GM12878 (cell line): Measurements from ENCODE around the gene ZBTB42. TPM values are rescaled to one million over a fixed set of nuclear protein-coding genes. Genes with fewer than 3 reads are reported as not detected.
"Not testable (repeated sequence)": the region's sequence is repeated elsewhere in the genome, so short reads cannot be mapped to it uniquely, and the experiment has no call there.

ENCODE experiments used
- ATAC-seq: fragments of 200-7000 bp; cut with Tn5 transposase; 3 replicates; pipeline ENCODE4 v1.9.1; 2020; ENCODE audit warnings: mild to moderate bottlenecking, moderate library complexity
- BruUV-seq: library from RNA; stranded (reverse); fragments of 400-500 nt; replicated peaks from 2 replicates; lab custom pipeline; 2021; lab: Mats Ljungman, UMichigan
- CTCF ChIA-PET: fragments of 300-600 bp; sonication (Branson Sonifier 250); formaldehyde crosslinking; extraction: SDS; loops from one replicate; lab custom pipeline; 2021; ENCODE audit warnings: inconsistent platforms; lab: Yijun Ruan, JAX
- POLR2A ChIA-PET: fragments of 350-600 bp; formaldehyde crosslinking; extraction: SDS; loops from one replicate; lab custom pipeline; 2021; ENCODE audit warnings: inconsistent platforms; lab: Charles Lee
- RAD21 ChIA-PET: fragments of 300-600 bp; sonication (Branson Sonifier 250); formaldehyde crosslinking; loops from one replicate; lab custom pipeline; 2023; ENCODE audit warnings: antibody characterized with exemption; ENCODE audit not compliant: unreplicated experiment; lab: Charles Lee
- SMC1A ChIA-PET: fragments of 300-600 bp; sonication (Branson Sonifier 250); formaldehyde crosslinking; loops from one replicate; lab custom pipeline; 2023; ENCODE audit not compliant: unreplicated experiment, uncharacterized antibody; lab: Charles Lee
- DNase-seq: peaks from one replicate; pipeline ENCODE4 v3.0.0-alpha.2; 2011; ENCODE audit warnings: low read depth, low spot score
- FAIRE-seq: peaks from 3 replicates; lab custom pipeline; 2011; peaks lifted over from hg19 to GRCh38; lab: Jason Lieb, UNC
- H2AFZ ChIP-seq: 2 replicates; pipeline ENCODE4 v1.6.0; 2011; ENCODE audit warnings: low read depth, low read length, control low read depth; ENCODE audit not compliant: control insufficient read depth
- H3K27ac ChIP-seq: 2 replicates; pipeline ENCODE4 v1.5.1; 2011; ENCODE audit warnings: control low read depth; ENCODE audit not compliant: control insufficient read depth, insufficient read depth
- H3K27me3 ChIP-seq, 2 experiments: replicated peaks in 1 of 2; 2 replicates each; pipeline versions ENCODE4 v1.6.0 to v1.6.1; 2011; ENCODE audit warnings: low read length in 1 of 2; ENCODE audit not compliant: control insufficient read depth in 2 of 2, insufficient read depth in 2 of 2
- H3K36me3 ChIP-seq, 2 experiments: 2 replicates each; pipeline ENCODE4 v1.5.1; 2011; ENCODE audit warnings: low read length in 1 of 2; ENCODE audit not compliant: control insufficient read depth in 2 of 2, insufficient read depth in 2 of 2
- H3K4me1 ChIP-seq: 2 replicates; pipeline ENCODE4 v1.6.1; 2011; ENCODE audit warnings: mild to moderate bottlenecking, low read length, moderate library complexity, mixed read lengths; ENCODE audit not compliant: control insufficient read depth, insufficient read depth
- H3K4me2 ChIP-seq: 2 replicates; pipeline ENCODE4 v1.6.0; 2011; ENCODE audit warnings: control low read depth; ENCODE audit not compliant: control insufficient read depth, insufficient read depth
- H3K4me3 ChIP-seq: fragments of 200-600 bp; sonication (generic); 2 replicates; pipeline ENCODE4 v1.5.1; 2016
- H3K79me2 ChIP-seq: 2 replicates; pipeline ENCODE4 v1.6.0; 2011; ENCODE audit warnings: low read length; ENCODE audit not compliant: control insufficient read depth, insufficient read depth
- H3K9ac ChIP-seq: 2 replicates; pipeline ENCODE4 v1.8.0; 2011; ENCODE audit warnings: low read length, control low read depth, mixed read lengths; ENCODE audit not compliant: control insufficient read depth, insufficient read depth
- H3K9me3 ChIP-seq: replicated peaks from 3 replicates; pipeline ENCODE4 v1.5.1; 2011; ENCODE audit warnings: mild to moderate bottlenecking, low read length; ENCODE audit not compliant: control insufficient read depth, insufficient read depth
- H4K20me1 ChIP-seq: 2 replicates; pipeline ENCODE4 v1.6.0; 2011; ENCODE audit not compliant: control insufficient read depth, insufficient read depth
- FOS ChIP-seq: IDR thresholded peaks from 3 replicates; pipeline ENCODE4 v1.6.1; 2011; ENCODE audit warnings: borderline replicate concordance; ENCODE audit not compliant: insufficient read length; ENCODE audit errors: extremely low read depth
- KAT2A ChIP-seq: conservative IDR thresholded peaks from 2 replicates; pipeline ENCODE4 v1.6.1; 2011; ENCODE audit warnings: low read depth, low read length; ENCODE audit not compliant: control insufficient read depth
- TCF3 ChIP-seq: IDR thresholded peaks from 2 replicates; pipeline ENCODE4 v1.6.1; 2012; ENCODE audit warnings: low read depth, mild to moderate bottlenecking, low read length, borderline replicate concordance; ENCODE audit not compliant: insufficient read depth
- WGBS: methylation state at CpG from one replicate; pipeline ENCODE4 v1.1.6; 2016; ENCODE audit warnings: low lambda C conversion rate; ENCODE audit not compliant: insufficient replicate concordance, insufficient coverage; ENCODE audit errors: missing lambda C conversion rate; 5-methylcytosine and 5-hydroxymethylcytosine counted together
- in situ Hi-C: fragments of 300-500 bp; cut with MboI; formaldehyde crosslinking; loops from 9 replicates; pipeline ENCODE4 v1.14.3; 2018; ENCODE audit warnings: mixed read lengths
- intact Hi-C: fragments of 100-400 bp; cut with micrococcal nuclease; formaldehyde crosslinking; loops from one replicate; pipeline ENCODE4 v1.14.2; 2022; ENCODE audit not compliant: unreplicated experiment
- polyA plus RNA-seq, 11 experiments: library from polyadenylated mRNA; depleted of rRNA in 4 of 11; unstranded in 6 of 11; stranded (reverse) in 5 of 11; fragments of >200 nt; fragmentation: Nextera tagmentation in 4 of 11; fragmentation: Illumina TruSeq in 1 of 11; extraction: Ambion mirVana in 4 of 11; extraction: Trizol in 1 of 11; gene quantifications; 1 replicate in 1 of 11; 2 replicates in 10 of 11; pipeline versions ENCODE4 v1.2.1 to v1.2.3, GENCODE V29; 2011 to 2016; ENCODE audit warnings: inconsistent platforms in 2 of 11, missing spikeins in 2 of 11, low read depth in 1 of 11
- total RNA-seq, 4 experiments: library from RNA; depleted of rRNA in 3 of 4; stranded (reverse); fragments of >200 nt in 3 of 4; fragmentation: Illumina TruSeq in 1 of 4; extraction: Trizol in 1 of 4; gene quantifications; 2 replicates each; pipeline versions ENCODE4 v1.2.1 to v1.2.3, GENCODE V29; 2013 to 2021
- TF ChIP-seq, protein P1 (sequence below): fragments of 450-650 bp; IDR thresholded peaks from 2 replicates; pipeline ENCODE4 v1.6.1; 2018; ENCODE audit warnings: mild to moderate bottlenecking, low read depth, moderate library complexity; ENCODE audit not compliant: partially characterized antibody

ZBTB42 gene
- total and polyA plus RNA-seq, 10 of the 15 experiments (the other 5 are each of a cell fraction or from before 2014, with no cell fraction given) = 0.05 to 1.2 (median 0.37) TPM; not detected in 2

DNA sequence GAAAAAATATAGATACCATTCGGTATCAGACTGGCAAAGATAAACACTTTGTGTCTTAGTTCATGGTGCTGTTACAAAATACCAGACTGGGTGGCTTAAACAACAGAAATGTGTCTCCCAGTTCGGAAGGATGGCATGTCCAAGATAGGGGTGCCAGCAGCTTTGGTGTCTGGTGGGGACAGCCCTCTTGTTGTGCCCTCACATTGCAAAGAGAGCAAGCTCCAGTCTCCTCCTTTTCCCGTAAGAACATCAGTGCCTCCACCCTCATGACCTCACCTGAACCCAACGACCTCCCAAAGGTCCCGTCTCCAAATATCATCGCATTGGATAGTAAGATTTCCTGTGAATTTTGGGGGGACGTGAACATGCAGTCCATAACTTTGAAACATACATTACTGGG is 12.4 kb downstream of the ZBTB42 start (continued):
- no peak for TF ChIP-seq KAT2A
- no peak for TF ChIP-seq FOS
- TF ChIP-seq, protein P1, sequence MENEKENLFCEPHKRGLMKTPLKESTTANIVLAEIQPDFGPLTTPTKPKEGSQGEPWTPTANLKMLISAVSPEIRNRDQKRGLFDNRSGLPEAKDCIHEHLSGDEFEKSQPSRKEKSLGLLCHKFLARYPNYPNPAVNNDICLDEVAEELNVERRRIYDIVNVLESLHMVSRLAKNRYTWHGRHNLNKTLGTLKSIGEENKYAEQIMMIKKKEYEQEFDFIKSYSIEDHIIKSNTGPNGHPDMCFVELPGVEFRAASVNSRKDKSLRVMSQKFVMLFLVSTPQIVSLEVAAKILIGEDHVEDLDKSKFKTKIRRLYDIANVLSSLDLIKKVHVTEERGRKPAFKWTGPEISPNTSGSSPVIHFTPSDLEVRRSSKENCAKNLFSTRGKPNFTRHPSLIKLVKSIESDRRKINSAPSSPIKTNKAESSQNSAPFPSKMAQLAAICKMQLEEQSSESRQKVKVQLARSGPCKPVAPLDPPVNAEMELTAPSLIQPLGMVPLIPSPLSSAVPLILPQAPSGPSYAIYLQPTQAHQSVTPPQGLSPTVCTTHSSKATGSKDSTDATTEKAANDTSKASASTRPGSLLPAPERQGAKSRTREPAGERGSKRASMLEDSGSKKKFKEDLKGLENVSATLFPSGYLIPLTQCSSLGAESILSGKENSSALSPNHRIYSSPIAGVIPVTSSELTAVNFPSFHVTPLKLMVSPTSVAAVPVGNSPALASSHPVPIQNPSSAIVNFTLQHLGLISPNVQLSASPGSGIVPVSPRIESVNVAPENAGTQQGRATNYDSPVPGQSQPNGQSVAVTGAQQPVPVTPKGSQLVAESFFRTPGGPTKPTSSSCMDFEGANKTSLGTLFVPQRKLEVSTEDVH = no peak
- no peak for TF ChIP-seq TCF3

DNA sequence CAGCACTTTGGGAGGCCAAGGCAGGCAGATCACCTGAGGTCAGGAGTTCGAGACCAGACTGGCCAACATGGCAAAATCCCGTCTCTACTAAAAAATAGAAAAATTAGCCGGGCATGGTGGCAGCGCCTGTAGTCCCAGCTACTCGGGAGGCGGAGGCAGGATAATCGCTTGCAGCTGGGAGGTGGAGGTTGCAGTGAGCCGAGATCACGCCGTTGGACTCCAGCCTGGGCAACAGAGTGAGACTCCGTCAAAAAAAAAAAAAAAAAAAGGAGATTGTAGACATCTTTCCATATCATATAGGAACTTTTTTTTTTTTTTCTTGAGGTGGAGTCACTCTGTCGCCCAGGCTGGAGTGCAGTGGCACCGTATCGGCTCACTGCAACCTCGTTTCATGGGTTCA is 13.8 kb downstream of the ZBTB42 start:
- WGBS = 86% methylated on average over 10 of the region's 15 CpGs
- intact Hi-C loops, H3K4me1 ChIP-seq, H3K27me3 ChIP-seq, in situ Hi-C loops, H3K27ac ChIP-seq, H2AFZ ChIP-seq, H3K79me2 ChIP-seq, FAIRE-seq, H3K36me3 ChIP-seq, H3K9me3 ChIP-seq, CTCF ChIA-PET, RAD21 ChIA-PET, SMC1A ChIA-PET, DNase-seq, BruUV-seq, ATAC-seq, H4K20me1 ChIP-seq, POLR2A ChIA-PET: not testable (repeated sequence)
- Histone ChIP-seq H3K9ac (peak overlapping the region; percentile 55; the same call in 1 of the 2 replicates), H3K4me3 (peak overlapping the region; percentile 95), H3K4me2 (peak overlapping the region; percentile 73; the same call in 1 of the 2 replicates)
